SHP77 treated with DMSO at 0.1 percent for 48 hours (cell line): Measurements from ENCODE around the gene BAIAP3.

ENCODE experiments used
- DNase-seq: peaks from one replicate; lab custom pipeline; 2025; lab: John Stamatoyannopoulos, UW

The BAIAP3 gene

GRCh38 chr16:1334739-1335138 is 1.3 kb downstream of the BAIAP3 start:
- DNase-seq: no peak

GRCh38 chr16:1335211-1335971 is 1.9 kb downstream of the BAIAP3 start:
- no peak for DNase-seq

- DNase-seq: no peak
Measured at GRCh38 chr16:1335996-1336395, 2.6 kb downstream of the BAIAP3 start.

DNA sequence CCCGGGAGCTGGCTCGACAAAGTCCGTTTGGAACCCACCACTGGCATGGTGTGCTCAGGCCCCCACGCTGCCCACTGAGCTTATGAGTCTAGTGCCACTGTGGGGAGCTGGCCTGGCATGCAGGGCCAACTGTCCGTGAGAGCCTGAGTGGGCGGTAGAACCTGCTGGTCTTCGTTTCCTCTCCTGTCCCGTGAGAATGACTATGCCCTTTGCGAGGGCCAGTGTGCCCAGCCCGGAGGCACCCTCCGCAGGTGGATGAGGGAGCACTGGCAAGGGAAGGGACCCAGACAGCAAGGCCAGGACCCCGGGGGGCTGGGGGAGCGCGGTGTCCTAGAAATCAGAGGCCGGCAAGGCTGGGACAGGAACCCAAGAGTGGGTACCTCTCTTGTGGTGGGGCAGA is 3.2 kb downstream of the BAIAP3 start:
- no peak for DNase-seq

- DNase-seq: no peak
Measured at GRCh38 chr16:1337486-1337885, 4.0 kb downstream of the BAIAP3 start.

- DNase-seq: no peak
Measured at GRCh38 chr16:1338119-1338730, 4.8 kb downstream of the BAIAP3 start.

- no peak for DNase-seq
Measured at GRCh38 chr16:1338855-1339675, 5.6 kb downstream of the BAIAP3 start.

DNA sequence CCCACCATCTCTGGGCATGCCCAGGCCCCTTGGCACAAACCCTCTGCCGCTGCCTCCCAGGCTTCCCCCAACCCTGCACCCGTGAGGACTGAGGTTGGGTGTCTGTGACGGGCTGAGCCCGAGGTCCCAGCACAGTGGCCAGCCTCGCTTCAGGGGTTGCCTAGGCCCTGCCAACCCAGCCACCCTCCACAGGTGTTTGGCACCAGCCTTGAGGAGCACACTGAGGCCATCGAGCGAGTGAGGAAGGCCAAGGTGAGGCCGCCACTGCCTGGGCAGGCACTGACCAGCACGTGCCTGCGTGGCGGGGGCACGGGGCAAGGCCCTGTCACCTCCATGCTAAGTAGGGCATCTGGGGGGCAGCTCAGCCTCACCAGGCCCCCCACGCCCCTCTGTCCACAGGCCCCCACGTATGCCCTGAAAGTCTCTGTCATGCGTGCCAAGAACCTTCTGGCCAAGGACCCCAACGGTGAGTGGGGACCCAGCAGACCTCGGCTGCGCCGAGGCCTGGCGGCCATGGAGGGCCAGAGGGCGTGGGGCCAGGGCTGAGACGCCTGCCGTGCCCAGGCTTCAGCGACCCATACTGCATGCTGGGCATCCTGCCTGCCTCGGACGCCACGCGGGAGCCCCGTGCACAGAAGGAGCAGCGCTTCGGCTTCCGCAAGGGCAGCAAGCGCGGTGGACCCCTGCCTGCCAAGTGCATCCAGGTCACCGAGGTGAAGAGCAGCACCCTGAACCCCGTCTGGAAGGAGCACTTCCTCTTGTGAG is 7.5 kb downstream of the BAIAP3 start:
- DNase-seq: no peak

DNA sequence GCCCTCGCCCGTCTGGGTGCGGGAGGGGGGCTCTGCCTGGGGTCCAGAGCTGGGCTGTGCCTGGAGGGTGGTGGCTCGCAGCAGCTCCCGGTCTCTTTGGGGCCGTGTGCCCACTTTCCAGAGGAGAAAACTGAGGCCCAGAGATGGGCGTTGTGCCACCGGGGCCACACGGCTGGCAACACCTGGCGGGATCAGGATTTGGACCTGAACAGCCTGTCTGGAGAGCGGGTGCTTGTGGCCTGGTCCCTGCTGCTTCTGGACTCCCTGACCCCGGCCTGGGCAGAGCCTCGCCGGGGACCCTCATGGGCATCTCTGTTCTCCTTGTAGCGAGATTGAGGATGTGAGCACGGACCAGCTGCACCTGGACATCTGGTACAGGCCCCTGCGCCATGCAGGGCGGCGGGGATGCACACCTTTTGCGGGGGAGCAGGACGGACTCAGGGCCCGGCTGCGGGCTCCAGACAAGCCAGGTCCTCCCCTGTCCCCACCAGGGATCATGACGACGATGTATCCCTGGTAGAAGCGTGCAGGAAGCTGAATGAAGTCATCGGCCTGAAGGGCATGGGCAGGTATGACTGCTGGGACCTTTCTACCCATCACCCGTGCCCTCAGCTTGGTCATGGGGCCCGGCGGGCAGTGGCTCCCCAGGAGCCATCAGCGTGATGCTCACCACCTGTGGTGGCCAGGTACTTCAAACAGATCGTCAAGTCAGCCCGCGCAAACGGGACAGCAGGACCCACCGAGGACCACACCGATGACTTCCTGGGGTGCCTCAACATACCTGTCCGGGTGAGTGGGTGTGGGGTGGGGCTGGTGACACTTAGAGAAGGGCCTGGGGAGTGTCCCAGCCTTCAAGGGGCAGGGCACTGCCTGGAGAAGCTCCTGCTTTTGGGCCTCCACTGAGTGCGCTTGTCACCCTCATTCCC is 8.3 kb downstream of the BAIAP3 start:
- no peak for DNase-seq

GRCh38 chr16:1342526-1343427 is 9.3 kb downstream of the BAIAP3 start:
- peak; percentile 91 for DNase-seq

DNA sequence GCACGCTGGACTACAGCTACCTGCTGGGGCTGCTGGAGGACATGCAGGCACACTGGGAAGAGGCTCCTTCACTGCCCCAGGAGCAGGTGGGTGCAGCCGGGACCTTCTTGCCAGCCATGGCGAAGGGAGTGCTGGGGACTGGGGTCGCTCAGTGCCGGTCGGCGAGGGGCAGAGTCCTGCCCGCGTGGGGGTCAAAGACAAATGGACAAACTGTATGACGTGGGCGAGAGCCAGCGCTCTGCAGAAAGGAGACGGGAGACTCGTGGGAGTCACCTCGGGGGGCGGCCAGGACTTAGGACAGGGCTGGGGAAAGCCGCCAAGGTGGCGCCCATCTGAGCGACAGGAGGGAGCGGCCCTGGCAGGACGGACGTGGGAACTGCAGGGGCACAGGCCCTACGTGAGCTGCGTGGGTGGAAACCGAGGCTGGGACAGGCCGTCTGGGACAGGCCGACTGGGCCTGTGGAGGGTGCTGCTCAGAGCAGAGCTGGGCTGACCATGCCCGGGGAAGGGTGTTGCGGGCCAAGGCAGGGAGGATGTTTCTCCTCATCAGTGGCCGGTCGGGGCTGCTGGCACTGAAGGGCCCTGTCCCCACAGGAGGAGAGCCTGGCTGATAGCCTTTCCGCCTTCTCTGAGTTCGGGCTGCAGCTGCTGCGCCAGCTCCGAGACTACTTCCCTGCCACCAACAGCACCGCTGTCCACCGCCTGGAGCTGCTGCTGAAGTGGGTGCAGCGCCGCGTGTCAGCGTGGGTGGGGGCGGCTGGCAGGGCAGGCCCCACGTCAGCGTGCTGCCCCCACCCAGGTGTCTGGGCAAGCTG is 10.2 kb downstream of the BAIAP3 start:
- DNase-seq: no peak

DNA sequence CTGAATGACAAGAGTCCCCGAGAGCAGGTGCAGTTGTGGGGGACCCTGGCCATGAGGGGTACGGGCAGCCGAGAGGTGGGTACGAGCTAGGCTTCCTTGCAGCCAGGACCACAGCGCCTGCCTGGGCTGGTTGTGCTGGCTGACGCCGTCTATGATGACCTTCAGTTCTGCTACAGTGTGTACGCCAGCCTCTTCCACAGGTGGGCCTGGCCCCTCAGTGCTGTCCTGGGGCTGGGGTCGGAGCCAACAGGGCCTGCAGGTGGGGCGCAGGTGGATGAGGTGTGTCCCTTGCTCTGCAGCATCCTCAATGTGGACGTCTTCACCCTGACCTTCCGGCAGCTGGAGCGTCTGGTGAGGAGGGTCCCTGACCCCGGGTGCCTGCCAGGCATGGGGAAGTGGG is 11.1 kb downstream of the BAIAP3 start:
- no peak for DNase-seq

DNA sequence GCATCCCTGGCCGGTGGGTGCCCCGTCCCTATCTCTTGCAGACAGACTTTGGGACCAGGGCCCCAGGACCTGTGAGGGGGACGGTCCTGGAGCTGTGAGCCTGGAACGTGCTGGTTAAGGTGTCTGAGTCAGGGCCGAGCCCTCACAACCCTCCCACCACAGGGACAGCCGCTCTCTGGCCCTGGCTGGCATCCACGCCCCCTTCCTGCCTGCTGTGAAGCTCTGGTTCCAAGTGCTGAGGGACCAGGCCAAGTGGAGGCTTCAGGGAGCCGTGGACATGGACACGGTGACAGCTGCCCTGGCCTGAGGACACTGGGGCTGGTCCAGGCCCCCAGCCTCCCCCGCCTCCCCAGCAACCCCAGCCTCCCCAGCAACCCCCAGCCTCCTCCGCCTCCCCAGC is 11.6 kb downstream of the BAIAP3 start:
- no peak for DNase-seq

- DNase-seq: no peak
Measured at GRCh38 chr16:1345651-1346421, 12.4 kb downstream of the BAIAP3 start.

GRCh38 chr16:1346422-1347285 is 13.2 kb downstream of the BAIAP3 start:
- DNase-seq: no peak

- DNase-seq: no peak
Measured at GRCh38 chr16:1347286-1347855, 13.9 kb downstream of the BAIAP3 start.

GRCh38 chr16:1347962-1348361 is 14.5 kb downstream of the BAIAP3 start:
- no peak for DNase-seq
